PFSK-1 (cell line): ENCODE measurements around the gene C4B.

Source experiments
- FOXP2 ChIP-seq: optimal IDR thresholded peaks from 2 replicates; pipeline ENCODE3; 2011; ENCODE audit warnings: borderline replicate concordance, control low read depth, inconsistent platforms; ENCODE audit not compliant: insufficient read depth; ENCODE audit errors: extremely low read length, extremely low read depth
- POLR2AphosphoS5 ChIP-seq: IDR thresholded peaks from 2 replicates; pipeline ENCODE4 v1.6.1; 2012; ENCODE audit warnings: low read depth, mild to moderate bottlenecking, control low read depth, low read length, moderate library complexity
- REST ChIP-seq, 2 experiments: IDR thresholded peaks; 2 replicates each; pipeline versions ENCODE4 v1.6.1 to v1.8.0; 2011 to 2012; ENCODE audit warnings: low read depth in 2 of 2, low read length in 2 of 2, control low read depth in 1 of 2, inconsistent platforms in 1 of 2, mild to moderate bottlenecking in 1 of 2, moderate library complexity in 1 of 2; ENCODE audit not compliant: insufficient read depth in 1 of 2
- SIN3A ChIP-seq: IDR thresholded peaks from 2 replicates; pipeline ENCODE4 v1.6.1; 2012; ENCODE audit warnings: mild to moderate bottlenecking, low read length, moderate library complexity, borderline replicate concordance; ENCODE audit not compliant: insufficient read depth
- TAF1 ChIP-seq: IDR thresholded peaks from 2 replicates; pipeline ENCODE4 v1.6.1; 2012; ENCODE audit warnings: low read length, control low read depth, borderline replicate concordance; ENCODE audit not compliant: insufficient read depth

- no peak for TF ChIP-seq REST (IDR thresholded peaks at IDR 0.05; ENCODE audit: insufficient read depth in 1 of 2, low read depth in 2 of 2, low read length in 2 of 2)
- no peak for TF ChIP-seq POLR2AphosphoS5
- no peak for TF ChIP-seq TAF1
- no peak for TF ChIP-seq SIN3A
- TF ChIP-seq FOXP2, result no peak
These were observed 55.4 kb downstream of the C4B start for GRCh38 chr6:32069878-32070515.
